DND-41 (cell line): ENCODE data around the gene GET4.

Experiments
- ATAC-seq: fragments of 200-7000 bp; cut with Tn5 transposase; 3 replicates; pipeline ENCODE4 v1.9.1; 2021; ENCODE audit warnings: low read depth; ENCODE audit not compliant: insufficient read depth
- DNase-seq: peaks from one replicate; pipeline ENCODE4 v3.0.0-alpha.2; 2020
- H2AFZ ChIP-seq: 2 replicates; pipeline ENCODE4 v1.6.0; 2012; ENCODE audit warnings: low read depth, low read length
- H3K27ac ChIP-seq: 2 replicates; pipeline ENCODE4 v1.5.1; 2012; ENCODE audit warnings: low read length, inconsistent platforms
- H3K27me3 ChIP-seq: fragments of 200-600 bp; sonication (generic); 2 replicates; pipeline ENCODE4 v1.6.0; 2012; ENCODE audit warnings: low read length, mild to moderate bottlenecking, inconsistent platforms; ENCODE audit not compliant: insufficient read depth, poor library complexity
- H3K36me3 ChIP-seq: 2 replicates; pipeline ENCODE4 v1.5.1; 2012; ENCODE audit warnings: low read length, inconsistent platforms; ENCODE audit not compliant: insufficient read depth
- H3K4me1 ChIP-seq: 2 replicates; pipeline ENCODE4 v1.5.1; 2012; ENCODE audit warnings: mild to moderate bottlenecking, low read length; ENCODE audit not compliant: insufficient read depth
- H3K4me2 ChIP-seq: 2 replicates; pipeline ENCODE4 v1.6.0; 2012; ENCODE audit warnings: mild to moderate bottlenecking, moderate library complexity, low read length, inconsistent platforms; ENCODE audit not compliant: insufficient read depth
- H3K4me3 ChIP-seq, 2 experiments: fragments of 200-600 bp in 1 of 2; shearing (Covaris generic) in 1 of 2; 2 replicates each; pipeline ENCODE4 v1.5.1; 2012 to 2016; ENCODE audit warnings: inconsistent platforms in 2 of 2, low read length in 2 of 2, mild to moderate bottlenecking in 2 of 2, low read depth in 1 of 2, moderate library complexity in 1 of 2
- H3K79me2 ChIP-seq: 2 replicates; pipeline ENCODE4 v1.6.0; 2012; ENCODE audit warnings: low read length, inconsistent platforms; ENCODE audit not compliant: insufficient read depth
- H3K9ac ChIP-seq: 2 replicates; pipeline ENCODE4 v1.6.0; 2012; ENCODE audit warnings: low read depth, mild to moderate bottlenecking, inconsistent platforms, low read length, moderate library complexity
- H3K9me3 ChIP-seq: 2 replicates; pipeline ENCODE4 v1.5.1; 2012; ENCODE audit warnings: low read length, moderate library complexity, mild to moderate bottlenecking, inconsistent platforms; ENCODE audit not compliant: insufficient read depth, severe bottlenecking
- H4K20me1 ChIP-seq: 2 replicates; pipeline ENCODE4 v1.6.0; 2012; ENCODE audit warnings: low read length; ENCODE audit not compliant: insufficient read depth
- EZH2 ChIP-seq: IDR thresholded peaks from 3 replicates; pipeline ENCODE4 v1.6.1; 2012; ENCODE audit warnings: borderline replicate concordance, low read depth, mild to moderate bottlenecking, moderate library complexity, low read length, inconsistent platforms; ENCODE audit not compliant: severe bottlenecking
- TF ChIP-seq, protein P1 (sequence below): IDR thresholded peaks from 2 replicates; pipeline ENCODE4 v1.5.1; 2012; ENCODE audit warnings: borderline replicate concordance, low read length, moderate library complexity, mild to moderate bottlenecking; ENCODE audit not compliant: poor library complexity, severe bottlenecking; ENCODE audit errors: extremely low read depth

The GET4 gene

DNA sequence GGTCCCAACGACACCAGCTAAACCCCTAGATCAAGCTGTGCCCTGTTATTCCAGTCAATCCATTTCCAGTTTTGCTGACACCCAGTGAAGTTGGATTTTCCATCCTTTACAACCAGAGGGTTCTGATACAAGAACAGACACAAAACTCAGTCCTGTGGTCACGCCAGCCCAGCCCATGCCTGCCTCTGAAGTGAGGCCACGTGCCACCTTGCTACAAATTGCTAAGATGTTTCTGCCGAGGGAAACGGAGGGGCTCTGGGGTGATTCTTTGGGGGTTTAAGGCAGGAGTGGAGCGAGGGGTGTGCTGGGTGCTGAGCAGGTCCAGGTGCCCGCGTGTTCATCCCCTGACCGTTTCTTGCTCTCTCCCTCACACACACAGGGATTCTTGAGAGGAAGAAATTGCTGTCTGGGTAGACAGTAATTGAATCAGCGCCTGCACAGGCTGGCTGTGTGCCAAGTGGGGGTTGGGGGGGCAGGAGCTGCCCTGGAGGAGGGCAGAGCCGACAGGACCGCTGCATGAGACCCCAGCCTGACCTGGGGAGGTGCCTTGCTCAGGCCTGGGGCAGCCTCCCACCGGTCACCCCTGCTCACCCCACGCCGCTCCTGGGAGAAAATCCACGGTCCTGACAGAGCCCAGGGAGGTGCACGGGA, 40.1 kb downstream of the GET4 start:
- no peaks in the 10 kb centered on the region for H3K36me3 ChIP-seq
- no peak for ATAC-seq
- no peak overlapping the region for H2AFZ ChIP-seq
- no peak overlapping the region for H3K4me3 ChIP-seq
- no peaks in the 10 kb centered on the region for H3K9me3 ChIP-seq
- H3K4me1 ChIP-seq: no peaks in the 10 kb centered on the region
- no peak overlapping the region for H3K9ac ChIP-seq
- no peak overlapping the region for H3K27ac ChIP-seq
- H4K20me1 ChIP-seq: no peaks in the 10 kb centered on the region; the same call in 1 of the 2 replicates
- H3K79me2 ChIP-seq: no peaks in the 10 kb centered on the region
- no peak for TF ChIP-seq EZH2
- TF ChIP-seq, protein P1, sequence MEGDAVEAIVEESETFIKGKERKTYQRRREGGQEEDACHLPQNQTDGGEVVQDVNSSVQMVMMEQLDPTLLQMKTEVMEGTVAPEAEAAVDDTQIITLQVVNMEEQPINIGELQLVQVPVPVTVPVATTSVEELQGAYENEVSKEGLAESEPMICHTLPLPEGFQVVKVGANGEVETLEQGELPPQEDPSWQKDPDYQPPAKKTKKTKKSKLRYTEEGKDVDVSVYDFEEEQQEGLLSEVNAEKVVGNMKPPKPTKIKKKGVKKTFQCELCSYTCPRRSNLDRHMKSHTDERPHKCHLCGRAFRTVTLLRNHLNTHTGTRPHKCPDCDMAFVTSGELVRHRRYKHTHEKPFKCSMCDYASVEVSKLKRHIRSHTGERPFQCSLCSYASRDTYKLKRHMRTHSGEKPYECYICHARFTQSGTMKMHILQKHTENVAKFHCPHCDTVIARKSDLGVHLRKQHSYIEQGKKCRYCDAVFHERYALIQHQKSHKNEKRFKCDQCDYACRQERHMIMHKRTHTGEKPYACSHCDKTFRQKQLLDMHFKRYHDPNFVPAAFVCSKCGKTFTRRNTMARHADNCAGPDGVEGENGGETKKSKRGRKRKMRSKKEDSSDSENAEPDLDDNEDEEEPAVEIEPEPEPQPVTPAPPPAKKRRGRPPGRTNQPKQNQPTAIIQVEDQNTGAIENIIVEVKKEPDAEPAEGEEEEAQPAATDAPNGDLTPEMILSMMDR: no peak
- no peak overlapping the region for H3K4me2 ChIP-seq
- no peaks in the 10 kb centered on the region for H3K27me3 ChIP-seq
- DNase-seq: no peak

DNA sequence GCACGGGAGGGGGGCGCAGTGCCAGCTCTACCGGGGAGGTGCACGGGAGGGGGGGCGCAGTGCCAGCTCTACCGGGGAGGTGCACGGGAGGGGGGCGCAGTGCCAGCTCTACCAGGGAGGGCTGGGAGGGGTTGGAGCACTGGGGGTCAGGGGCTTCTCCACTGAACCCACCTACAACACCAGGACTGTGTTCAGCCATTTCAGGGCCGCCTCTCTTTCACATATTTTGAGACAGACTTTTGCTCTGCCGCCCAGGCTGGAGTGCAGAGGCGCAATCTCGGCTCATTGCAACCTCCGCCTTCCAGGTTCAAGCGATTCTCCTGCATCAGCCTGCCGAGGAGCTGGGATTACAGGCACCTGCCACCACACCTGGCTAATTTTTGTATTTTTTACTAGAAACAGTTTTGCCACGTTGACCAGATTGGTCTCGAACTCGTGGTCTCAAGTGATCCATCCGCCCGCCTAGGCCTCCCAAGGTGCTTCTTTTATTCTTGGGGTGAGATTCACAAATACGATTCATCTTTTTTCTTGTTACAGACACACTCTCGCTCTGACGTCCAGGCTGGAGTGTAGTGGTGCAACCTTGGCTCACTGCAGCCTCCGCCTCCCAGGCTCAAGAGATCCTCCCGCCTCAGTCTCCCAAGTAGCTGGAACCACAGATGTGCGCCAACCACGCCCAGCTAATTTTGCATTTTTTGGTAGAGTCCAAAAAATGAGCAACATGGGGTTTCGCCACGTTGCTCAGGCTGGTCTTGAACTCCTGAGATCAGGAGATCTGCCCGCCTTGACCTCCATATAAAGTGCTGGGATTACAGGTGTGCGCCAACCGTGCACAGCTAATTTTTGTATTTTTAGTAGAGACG, 41.1 kb downstream of the GET4 start:
- Histone ChIP-seq H3K4me1 (peaks cover 7% of the 10 kb centered on the region), H2AFZ (no peak overlapping the region), H3K4me3 (no peak overlapping the region), H3K9me3 (no peaks in the 10 kb centered on the region), H3K36me3 (no peaks in the 10 kb centered on the region), H3K9ac (no peak overlapping the region), H3K27ac (no peak overlapping the region), H3K79me2 (no peaks in the 10 kb centered on the region), H4K20me1 (no peaks in the 10 kb centered on the region; the same call in 1 of the 2 replicates), H3K27me3 (no peaks in the 10 kb centered on the region), H3K4me2 (no peak overlapping the region)
- no peak for TF ChIP-seq EZH2
- TF ChIP-seq, protein P1: no peak
- no peak for ATAC-seq
- DNase-seq: no peak

DNA sequence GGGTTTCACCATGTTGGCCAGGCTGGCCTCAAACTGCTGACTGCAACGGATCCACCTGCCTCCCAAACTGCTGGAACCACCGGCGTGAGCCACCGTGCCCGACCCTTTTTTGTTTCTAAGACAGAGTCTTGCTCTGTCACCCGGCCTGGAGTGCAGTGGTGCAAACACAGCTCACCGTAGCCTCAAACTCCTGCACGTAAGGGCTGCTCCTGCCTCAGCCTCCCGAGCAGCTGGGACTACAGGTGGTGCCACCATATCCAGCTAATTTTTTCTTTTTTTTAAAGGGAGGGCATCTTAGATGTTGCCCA, 41.7 kb downstream of the GET4 start:
- no peaks in the 10 kb centered on the region for H3K27me3 ChIP-seq
- no peaks in the 10 kb centered on the region for H3K79me2 ChIP-seq
- no peak for TF ChIP-seq EZH2
- TF ChIP-seq, protein P1: no peak
- no peak overlapping the region for H3K4me2 ChIP-seq
- ATAC-seq (no peak), DNase-seq (no peak)
- H3K36me3 ChIP-seq: no peaks in the 10 kb centered on the region
- no peak overlapping the region for H3K27ac ChIP-seq
- peaks cover 13% of the 10 kb centered on the region for H3K4me1 ChIP-seq
- H3K9me3 ChIP-seq: no peaks in the 10 kb centered on the region
- H3K4me3 ChIP-seq: no peak overlapping the region
- H4K20me1 ChIP-seq: no peaks in the 10 kb centered on the region; the same call in 1 of the 2 replicates
- no peak overlapping the region for H2AFZ ChIP-seq
- H3K9ac ChIP-seq: no peak overlapping the region
